Stimulated activated CD8-positive, alpha-beta memory T cell treated with anti-CD3 and anti-CD28 coated beads, Interleukin-12 subunit alpha, Interleukin-12 subunit beta, amount 100 ng/mL, for 24 hours (primary cell): ENCODE measurements around the gene GABBR1.
A peak's percentile ranks its signal among the peaks of the same experiment; 100 is the strongest.

ENCODE experiments used
- DNase-seq: peaks from one replicate; pipeline ENCODE4 v3.0.0-alpha.2; 2020; ENCODE audit errors: extremely low read depth

The GABBR1 gene

DNA sequence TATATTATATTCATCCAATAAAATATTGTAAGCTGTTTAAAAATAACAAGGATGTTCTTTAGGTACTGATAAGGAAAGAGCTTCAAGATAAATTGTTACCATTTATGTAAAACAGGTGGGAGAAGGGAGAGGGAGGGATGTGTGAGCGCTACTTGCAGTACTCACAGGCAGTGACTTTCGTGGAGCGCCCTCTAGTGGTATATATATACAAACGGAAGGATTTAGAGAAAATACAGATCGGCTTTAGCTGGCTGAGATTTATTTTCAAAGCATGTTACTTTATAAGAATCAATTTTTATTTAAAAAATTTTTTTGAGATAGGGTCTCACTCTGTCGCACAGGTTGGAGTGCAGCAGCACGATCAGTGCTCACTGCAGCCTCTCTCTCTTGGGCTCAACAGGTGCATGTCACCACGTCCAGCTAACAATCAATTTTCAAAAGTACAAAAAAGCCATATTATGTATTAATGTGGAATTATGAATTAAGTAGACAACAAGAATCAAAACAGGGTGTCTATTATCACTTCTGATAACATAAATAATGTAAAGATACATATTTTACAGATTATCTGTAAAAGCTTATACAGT, 20.6 kb upstream of the GABBR1 start:
- no peak for DNase-seq

DNA sequence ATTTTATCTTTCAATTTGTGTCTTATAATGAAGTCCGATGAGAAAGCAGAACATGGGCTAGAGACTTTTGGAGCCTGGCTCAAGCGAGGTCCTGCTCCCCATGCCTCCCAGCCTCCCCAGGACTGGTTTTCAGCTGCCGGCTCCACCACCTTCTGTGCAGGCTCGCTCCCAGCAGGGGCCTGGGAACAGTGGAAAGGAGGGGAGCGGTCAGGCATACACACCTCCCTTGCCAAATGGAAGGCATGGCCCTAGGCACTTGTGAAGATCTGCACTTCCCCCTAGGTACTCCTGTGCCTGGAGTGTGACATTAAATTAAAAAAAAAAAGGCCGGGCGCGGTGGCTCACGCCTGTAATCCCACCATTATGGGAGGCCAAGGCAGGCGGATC, 19.2 kb upstream of the GABBR1 start:
- DNase-seq = no peak

DNA sequence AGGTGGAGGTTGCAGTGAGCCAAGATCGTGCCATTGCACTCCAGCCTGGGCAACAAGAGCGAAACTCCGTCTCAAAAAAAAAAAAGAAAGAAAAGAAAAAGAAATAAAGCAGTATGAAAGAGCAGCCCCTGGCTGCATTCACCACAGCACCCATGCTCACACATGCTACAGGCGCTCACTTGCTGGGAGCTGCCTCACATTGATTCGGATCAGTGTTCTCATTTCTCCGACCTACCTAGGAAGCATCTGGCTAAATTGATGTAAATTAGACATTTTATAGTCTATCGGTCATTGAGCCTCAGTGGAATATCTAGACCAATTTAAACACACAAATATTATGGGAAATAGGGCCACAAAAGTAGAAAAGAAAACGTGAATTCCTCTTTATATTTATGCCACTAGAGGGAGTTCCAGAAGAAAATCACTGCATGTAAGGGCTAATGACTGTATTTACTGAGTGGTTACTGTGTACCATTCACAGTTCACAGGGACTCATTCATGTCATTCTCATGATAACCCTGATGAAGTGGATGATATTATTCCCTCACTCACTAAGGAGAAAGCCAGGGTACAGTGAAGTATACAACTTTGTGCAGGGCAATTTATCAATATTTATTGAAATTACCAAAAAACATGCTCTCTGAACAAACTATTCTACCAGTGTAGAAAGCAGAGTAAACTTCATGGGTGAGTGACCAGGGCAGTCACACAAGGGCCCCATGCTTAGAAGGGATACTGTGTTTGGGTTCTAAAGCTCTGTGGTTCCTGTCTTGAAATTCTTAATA, 18.6 kb upstream of the GABBR1 start:
- DNase-seq = no peak

DNA sequence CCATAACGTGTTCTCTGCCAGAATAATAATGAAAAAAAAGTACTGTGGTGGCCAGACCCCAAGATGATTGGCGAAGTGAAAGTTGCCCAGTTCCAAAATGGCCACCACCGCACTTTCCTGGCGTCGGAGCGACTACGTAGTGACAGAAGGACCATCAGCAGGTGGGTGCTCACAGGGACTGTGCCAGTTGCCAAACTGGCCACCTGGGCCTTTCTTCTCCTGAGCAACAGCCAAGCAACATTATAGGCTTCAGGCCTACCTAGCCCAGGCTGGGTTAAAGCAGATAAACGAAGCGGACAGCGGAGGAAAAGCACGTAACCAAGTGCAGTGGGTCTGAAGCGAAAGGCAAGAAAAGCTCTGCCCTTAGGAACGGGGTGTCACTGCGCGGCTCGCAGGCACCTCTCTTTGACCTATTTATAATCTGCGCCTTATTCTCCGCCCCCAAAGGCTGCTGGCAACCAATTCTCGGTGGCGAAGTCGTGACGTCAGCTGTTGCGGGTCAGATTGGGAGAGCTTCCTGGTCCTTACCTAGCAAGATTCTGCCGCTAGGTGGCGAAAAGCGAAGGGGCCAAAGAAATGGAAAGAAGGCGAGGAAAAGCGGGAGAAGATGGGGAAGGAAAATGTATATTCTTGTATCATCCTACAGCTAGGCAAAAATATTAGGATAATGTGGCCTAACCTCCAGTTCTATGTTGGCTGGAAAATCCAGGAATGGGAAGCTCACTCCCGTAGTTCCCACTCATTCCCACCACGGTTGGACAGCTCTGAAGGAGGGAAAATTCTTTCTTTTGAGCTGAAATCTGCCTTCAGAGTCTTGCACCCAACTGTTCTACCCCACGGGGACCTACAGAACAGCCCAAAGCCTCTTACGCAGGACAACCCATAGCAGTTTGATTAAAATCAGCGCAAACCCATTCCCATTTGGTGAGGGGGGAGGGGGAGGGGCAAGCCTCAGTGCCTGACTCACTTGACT, 17.0 kb upstream of the GABBR1 start:
- peak; percentile 93 for DNase-seq

DNA sequence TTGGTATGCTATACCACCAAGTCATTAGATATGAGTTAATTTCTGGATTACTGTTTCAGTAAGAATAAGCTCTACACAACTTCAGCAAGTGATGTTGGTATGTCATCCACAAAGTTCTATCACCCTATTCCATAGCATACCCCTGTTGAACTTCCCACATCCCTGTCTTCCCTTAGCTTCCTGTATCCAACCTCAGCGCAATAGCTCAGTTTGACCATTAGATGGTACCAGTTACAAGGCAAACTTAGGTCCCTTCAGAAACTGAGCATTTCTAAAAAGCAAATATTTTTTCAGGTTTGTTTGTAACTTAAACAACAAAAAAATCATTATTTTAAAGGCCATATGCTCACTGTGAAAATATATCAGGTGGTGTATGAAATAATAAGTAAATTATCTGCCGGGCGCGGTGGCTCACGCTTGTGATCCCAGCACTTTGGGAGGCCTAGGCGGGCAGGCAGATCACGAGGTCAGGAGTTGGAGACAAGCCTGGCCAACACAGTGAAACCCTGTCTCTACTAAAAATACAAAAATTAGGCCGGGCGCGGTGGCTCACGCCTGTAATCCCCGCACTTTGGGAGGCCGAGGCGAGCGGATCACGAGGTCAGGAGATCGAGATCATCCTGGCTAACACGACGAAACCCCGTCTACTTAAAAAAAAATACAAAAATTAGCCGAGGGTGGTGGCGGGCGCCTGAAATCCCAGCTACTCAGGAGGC, 15.1 kb upstream of the GABBR1 start:
- DNase-seq = no peak

DNA sequence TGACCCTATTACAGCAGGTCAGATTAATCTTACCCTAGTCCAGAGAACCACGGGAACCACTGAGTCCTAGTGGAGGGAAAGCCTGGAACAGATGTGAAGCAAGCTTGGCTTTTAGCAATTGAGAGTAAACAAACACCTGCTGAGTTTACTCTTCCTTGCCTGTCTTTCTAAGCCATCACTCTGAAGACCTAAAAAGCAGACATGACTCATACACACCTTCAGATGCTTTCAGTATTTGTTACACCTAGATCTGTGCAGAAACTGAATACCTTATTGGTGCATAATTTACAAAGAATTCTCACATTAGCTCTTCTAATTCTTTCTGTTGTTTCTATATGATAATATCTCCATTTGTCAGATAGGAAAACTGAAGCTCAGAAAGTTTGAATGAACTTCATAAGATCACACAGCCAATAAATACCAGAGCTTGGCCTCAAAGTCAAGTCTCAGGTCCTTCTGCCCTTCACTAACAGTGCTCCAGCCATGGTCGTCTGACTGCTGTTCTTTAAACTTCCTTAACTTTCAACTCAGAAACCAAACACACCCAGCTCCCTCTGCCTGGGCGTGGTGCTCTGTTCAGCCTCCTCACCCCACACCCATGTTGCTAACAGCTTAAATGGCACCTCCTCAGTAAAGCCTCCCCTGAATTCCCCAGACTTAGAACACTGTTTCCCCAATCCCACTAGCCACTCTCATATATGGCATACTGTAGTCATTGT, 8.6 kb upstream of the GABBR1 start:
- DNase-seq = no peak

DNA sequence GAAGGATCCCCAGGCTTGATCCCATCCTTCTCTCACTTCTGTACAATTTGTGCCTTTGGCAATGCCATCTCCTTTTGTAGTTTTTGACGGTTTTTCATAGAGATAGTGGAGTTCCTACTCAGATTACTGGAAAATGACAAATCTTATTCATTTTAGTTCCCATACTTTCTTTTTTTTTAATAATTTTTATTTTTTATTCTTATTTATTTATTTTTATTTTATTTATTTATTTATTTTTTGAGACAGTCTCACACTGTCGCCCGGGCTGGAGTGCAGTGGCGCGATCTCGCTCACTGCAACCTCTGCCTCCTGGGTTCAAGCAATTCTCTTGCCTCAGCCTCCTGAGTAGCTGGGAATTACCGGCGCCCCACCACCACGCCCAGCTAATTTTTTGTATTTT, 4.3 kb upstream of the GABBR1 start:
- no peak for DNase-seq

DNA sequence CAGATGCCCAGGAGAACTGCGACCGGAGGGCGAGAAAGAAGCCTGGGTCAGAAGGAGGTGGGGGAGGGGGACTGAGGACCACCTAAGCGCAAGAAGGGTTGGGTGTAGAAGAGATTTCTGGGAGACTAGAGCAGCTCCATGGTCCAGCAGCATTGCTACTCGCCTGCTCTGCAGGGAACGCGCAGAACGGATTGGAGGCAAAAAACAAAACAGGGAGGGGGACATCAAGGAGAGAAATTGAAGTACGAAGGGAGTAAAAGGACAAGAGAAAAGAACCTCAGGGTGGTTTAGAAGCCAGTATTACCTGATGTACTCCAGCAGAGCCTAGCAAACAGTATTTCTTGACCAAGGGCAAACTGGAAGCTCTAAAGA, 537 bp upstream of the GABBR1 start:
- no peak for DNase-seq

DNA sequence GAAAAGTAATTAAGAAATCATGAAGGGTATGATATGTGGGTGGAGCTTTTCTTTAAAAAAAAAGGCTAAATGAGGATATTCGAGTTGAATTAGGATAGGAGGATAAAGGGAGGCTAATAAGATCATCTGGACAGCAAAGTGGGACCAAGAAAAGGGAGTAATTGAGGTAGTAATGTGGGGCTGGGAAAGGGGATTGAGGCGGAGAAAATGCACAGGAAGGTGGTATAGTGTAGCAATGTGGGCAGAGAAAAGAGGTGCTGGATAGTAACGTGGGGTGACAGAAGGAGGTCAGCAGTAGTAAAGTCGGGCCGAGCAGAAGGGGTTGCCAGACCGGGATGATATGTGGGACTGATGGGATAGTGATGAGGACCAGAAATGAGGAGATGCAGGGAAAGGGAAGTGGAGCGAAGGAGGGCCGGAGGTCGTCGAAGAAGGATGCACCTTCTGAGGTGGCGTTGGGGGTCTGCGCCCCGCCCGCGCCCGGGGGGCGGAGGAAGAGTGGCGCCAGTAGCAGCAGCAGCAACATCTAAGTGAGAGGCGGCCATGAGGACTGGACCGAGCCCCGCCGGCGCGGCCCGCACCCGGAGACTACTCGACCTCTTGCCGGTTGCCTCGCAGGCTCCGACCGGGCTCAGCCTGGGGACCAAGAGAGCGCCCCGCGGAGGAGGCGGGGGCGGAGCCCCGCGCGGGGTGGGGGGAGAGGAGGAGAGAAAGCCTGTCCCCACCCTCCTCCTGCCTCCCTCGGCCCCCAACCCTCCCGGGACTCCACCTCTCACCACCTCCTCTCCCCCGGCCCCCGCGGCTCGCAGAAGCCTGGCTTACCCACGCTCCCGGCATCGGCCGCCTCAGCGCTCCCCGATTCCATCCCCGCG, 887 bp downstream of the GABBR1 start:
- DNase-seq = no peak

DNA sequence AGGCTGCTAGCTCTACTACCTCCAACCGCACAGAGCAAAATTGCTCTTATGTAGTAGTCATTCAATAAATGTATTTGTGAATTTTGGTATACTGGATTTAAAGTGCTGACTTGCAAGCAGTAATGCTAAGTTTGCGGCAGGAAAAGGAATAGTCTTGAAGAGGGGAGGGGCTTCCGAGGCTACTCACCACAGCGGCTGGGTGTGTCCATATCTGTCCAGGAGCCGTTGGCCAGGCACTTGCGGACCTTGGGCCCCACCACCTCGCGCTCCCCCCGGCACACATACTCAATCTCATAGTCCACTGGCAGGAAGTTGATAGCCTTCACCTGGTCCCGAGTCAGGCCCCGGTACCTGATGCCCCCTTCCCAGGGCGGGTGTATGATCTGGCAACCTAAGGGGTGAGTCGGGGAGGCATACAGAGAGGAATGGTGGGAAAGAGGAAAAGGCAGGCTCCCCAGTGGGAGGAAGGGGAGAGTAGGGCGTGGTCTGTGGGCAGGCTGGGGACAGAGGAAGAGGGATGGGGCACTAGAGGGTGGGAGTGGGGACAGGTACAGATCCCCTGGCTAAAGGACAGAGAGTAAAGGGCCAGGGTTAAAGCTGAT, 1.7 kb downstream of the GABBR1 start:
- DNase-seq = no peak

DNA sequence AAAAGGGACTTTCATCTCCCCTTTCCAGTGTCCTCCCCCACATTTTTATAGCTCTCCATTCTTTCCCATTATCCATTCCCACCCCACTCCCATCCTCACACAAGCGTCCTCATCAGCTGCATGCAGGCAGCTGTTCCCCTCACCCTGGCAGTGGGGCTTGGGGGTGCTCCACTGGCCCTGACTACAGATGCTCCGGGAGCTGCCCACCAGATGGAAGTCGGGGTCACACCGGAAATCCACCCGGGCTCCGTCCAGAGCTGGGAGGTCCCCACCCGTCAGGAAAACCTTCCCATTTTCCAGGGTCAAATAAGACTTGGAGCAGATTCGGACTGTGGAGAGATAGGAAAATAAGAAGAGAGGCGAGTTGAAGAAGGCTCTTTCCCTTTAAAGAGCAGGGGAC, 2.7 kb downstream of the GABBR1 start:
- DNase-seq = no peak

DNA sequence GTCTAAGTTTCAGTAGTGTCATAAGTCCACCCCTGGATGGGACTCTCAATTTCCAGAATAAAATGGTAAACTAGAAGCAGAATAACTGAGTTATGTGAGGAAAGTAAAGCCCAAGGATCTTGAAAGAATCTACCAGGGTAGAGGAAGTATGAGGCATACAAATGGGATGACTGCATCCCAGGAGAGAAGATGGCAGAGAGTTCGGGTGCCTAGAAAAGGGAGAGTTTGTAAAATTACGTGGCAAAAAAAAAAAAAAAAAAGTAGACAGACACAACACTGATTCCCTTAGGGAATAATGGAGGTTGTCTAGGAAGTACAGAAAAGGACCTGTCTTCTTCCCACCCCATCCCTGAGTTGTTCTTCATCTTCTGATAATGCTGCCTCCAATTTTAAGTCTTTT, 3.4 kb downstream of the GABBR1 start:
- no peak for DNase-seq

DNA sequence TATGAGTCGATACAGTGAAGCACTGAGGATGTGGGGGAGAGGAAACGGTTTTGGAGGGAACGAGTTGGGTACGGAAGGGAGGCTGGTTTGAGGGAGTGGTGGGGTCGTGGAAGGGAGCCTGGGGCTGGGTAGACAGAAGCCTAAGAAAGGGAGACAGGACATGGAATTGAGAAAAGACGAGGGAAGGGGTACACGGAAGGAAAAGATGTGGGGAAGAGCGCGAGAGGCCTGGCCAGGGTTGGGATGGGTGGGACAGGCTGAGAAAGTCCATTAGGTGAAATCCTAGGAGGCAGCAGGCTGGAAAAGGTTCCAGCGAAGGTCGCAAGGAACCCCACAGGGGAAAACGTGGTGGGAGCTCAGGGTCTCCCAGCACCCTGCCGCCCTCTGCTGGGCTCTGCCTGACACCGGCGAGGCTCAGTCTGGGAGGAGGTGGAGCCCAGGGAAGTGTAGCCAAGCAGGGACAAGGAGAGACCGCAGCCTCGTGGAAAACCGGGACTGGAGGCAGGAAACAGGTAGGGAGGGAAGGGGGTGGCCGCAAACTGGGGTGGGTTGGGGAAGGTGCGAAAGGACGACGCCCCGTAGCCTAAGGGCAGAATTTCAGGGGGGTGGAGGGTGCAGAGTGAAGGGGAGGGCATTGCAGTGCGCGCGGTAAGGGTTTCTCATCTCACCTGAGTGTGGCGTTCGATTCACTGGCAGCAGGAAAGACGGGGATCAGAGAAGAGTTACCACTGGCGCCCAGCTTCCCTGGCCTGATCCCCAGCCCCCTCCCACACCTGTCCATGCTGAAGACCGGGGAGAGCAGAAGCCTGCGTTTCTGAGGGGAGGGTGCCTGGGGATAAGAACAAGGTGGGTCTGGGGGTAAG, 4.3 kb downstream of the GABBR1 start:
- DNase-seq = peak; percentile 21

DNA sequence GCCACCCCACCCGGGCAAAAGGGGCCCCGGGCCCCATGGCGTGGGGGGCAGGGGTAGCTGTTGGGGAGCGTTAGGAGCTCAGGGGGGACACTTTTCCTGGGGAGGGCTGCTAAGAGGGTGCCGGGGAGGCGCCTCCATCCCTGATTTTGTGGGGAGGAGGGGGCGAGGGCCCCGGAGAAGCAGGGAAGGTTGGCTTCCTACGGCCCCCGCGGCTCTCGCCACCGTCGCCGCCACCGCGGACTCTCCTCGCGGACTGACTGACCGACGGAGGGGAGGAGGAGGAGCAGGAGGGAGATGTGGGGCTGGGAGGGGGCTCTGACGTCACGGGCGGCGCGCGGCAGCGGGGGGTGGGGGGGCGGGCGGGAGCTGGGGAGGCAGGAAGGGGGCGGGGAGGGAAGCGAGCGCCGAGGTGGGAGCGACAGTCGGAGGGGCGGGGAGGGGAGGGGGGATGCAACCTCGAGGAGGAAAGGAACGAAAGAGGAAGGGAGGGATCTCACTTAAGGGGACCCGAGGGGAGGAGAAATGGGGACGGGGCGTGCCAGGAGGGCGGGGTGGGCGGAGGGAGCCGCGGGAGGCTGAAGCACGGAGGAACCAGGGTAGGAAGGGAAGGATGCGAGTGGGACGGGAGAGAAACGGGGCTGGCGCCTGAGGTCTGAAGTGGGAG, 5.1 kb downstream of the GABBR1 start:
- DNase-seq = peak; percentile 21

DNA sequence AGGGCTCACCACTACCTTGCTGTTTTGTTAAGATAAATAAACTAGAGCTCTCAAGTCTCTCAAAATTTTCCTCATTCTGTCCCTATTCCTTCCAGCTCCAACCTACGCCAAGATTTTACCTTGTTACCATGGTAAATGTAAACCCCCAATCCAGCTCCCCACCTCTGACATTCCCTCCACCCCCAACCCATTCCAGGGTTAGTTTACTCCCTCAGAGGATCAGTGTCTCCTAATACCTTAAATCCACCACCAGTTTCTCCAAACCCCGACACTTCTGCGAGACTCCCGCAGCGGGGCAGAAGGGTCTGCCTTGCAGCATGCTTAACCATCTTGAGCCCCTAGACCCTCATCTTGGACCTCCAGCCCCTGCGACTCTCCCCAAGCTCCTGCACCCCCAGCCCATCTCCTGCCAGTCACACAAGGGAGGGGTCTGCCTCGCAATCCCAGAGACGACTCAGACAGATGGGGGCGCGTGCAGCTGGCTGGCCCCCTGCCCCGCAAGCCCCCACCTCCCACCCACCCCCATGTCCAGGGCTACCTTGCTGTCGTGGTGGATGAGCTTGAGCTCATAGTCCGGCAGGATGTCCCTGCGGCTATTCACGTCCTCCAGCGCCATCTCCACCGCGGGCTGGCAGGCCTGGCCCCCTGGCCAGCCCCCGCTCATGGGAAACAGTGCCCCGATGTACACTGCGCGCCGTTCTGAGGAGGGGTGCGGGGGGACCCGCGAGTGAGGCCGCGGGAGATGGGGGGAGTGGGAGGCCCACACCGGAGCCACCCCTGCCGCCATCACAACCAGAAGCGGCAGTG, 5.8 kb downstream of the GABBR1 start:
- no peak for DNase-seq

DNA sequence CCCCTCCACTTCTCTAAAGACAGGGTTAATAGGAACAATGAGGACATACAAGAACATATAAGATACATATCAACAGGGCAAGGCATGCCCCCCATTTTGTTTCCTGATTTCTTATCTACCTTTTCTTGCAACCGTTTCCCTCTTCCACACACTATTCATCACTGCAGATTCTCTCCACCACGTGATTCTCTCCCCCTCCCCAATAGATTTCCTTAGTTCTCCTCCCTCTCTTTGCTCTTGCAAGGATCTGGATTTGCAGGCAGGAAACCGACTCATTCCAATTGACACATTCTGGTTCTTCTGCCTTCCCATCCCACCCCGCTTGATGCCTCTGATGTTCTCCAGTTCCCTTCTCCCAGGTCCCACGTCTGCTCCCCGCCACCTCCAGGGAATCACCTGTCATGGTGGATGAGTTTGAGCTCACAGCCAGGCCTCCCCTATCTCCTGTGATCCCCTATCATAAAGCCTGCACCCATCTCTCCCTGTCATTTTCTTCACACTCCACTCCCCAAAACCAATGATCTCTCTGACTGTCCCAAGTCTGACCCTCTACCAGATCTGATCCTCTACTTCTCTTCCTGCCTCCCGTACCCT, 7.5 kb downstream of the GABBR1 start:
- no peak for DNase-seq

DNA sequence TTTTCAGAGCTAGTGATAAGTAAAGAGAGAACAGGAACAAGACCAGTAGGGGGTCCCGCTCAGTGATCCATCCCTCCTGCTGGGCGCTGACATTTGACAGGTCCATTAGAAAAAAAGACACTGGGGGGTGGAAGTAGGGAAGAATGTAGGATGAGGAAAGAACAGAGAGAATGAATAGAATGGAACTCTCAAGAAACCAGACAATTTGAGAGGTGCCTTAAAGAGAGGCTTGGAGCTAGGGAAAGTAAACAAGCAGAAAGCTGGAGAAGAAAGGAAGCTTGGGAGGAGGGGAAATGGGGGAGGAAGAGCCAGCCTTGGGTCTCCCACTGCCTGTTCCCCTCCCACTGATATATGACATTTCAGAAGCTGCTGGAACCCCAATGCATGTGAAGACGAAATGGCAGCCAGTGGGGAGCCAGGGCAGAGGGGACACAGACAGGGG, 8.4 kb downstream of the GABBR1 start:
- DNase-seq = no peak
